ENCODE measurements around the gene C19orf73.

C19orf73 gene

DNA sequence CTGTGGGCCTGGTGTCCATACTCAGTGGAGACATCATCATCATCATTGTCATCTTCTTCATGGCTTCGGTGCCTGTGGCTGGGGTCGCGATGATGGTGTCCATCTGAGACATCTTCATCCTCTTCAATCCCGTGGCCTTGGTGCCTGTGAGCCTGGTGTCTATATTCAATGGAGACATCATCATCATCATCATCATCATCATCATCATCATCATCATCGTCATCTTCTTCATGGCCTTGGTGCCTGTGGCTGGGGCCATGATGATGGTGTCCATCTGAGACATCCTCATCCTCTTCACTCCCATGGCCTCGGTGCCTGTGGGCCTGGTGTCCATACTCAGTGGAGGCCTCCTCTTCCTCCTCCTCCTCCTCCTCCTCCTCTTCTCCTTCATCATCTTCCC, 35.3 kb upstream of the C19orf73 start:
- DNase-seq, result no peak
- no peak overlapping the region for H3K4me3 ChIP-seq (ENCODE audit: low read depth, low read length)
- TF ChIP-seq, protein P1, sequence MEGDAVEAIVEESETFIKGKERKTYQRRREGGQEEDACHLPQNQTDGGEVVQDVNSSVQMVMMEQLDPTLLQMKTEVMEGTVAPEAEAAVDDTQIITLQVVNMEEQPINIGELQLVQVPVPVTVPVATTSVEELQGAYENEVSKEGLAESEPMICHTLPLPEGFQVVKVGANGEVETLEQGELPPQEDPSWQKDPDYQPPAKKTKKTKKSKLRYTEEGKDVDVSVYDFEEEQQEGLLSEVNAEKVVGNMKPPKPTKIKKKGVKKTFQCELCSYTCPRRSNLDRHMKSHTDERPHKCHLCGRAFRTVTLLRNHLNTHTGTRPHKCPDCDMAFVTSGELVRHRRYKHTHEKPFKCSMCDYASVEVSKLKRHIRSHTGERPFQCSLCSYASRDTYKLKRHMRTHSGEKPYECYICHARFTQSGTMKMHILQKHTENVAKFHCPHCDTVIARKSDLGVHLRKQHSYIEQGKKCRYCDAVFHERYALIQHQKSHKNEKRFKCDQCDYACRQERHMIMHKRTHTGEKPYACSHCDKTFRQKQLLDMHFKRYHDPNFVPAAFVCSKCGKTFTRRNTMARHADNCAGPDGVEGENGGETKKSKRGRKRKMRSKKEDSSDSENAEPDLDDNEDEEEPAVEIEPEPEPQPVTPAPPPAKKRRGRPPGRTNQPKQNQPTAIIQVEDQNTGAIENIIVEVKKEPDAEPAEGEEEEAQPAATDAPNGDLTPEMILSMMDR (IDR thresholded peaks at IDR 0.05; ENCODE audit: low read depth, low read length), result no peak
- H3K9me3 ChIP-seq (ENCODE audit: severe bottlenecking), result no peaks in the 10 kb centered on the region
- no peak overlapping the region for H3K27ac ChIP-seq
- no peaks in the 10 kb centered on the region; the same call in 1 of the 2 replicates for H3K36me3 ChIP-seq
- no peaks in the 10 kb centered on the region for H3K27me3 ChIP-seq (ENCODE audit: insufficient read depth, low read depth, severe bottlenecking)

DNA sequence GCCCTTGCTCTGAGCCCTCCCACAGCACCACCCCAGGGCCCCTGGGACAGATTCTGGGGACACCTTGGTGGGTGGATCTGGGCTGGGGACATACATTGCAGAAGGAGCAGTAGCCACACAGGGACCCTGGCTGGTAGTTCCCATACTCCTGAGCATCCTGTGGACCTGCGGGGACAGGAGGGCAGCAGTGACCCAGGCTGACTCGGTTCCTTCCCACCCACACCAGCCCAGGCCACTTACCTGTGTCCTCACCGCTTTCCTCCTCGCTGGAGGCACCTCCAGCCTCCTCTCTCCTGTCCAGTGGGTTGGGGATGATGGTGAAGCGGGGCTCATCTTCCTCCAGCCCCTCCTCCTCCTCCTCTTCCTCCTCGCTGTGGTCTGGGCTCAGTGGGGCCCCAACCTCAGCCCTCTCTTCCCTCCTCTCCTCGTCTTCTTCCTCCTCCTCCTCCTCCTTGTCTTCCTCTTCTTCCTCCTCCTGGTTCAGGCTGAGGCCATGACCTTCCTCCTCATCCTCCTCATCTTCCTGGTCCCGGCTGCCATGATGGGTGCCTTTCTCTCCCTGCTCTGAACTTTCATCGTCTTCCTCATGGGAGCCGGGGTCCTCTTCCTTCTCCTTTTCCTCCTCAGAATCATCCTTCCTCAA, 34.3 kb upstream of the C19orf73 start:
- no peak overlapping the region for H3K27ac ChIP-seq
- TF ChIP-seq, protein P1 (IDR thresholded peaks at IDR 0.05; ENCODE audit: low read depth, low read length), result no peak
- no peak for DNase-seq
- H3K27me3 ChIP-seq (ENCODE audit: insufficient read depth, low read depth, severe bottlenecking), result no peaks in the 10 kb centered on the region
- no peaks in the 10 kb centered on the region for H3K9me3 ChIP-seq (ENCODE audit: severe bottlenecking)
- no peaks in the 10 kb centered on the region for H3K36me3 ChIP-seq
- no peak overlapping the region for H3K4me3 ChIP-seq (ENCODE audit: low read depth, low read length)

DNA sequence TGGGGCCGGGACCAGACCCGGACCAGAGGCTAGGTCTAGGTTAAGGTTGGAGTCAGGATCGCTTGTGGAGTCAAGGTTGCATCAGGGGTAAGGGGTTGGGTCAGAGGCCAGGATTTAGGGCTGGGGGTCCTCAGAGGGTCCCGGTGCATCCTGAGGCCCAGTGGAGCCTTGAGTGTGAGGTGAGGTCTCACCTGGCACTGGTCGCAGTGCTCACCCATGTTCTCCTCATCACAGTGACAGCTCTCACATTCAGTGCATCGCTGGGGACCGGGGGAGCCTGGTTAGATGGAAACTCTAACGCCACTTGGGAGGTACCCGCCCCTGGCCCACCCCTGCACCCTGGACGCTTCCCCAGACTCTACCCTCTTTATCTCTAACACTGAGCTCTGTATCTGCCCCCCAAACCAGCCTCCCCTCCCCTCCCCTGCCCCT, 33.2 kb upstream of the C19orf73 start:
- TF ChIP-seq, protein P1 (IDR thresholded peaks at IDR 0.05; ENCODE audit: low read depth, low read length), result no peak
- DNase-seq, result no peak
- H3K4me3 ChIP-seq (ENCODE audit: low read depth, low read length), result no peak overlapping the region
- no peaks in the 10 kb centered on the region for H3K36me3 ChIP-seq
- H3K9me3 ChIP-seq (ENCODE audit: severe bottlenecking), result no peaks in the 10 kb centered on the region
- H3K27me3 ChIP-seq (ENCODE audit: insufficient read depth, low read depth, severe bottlenecking), result no peaks in the 10 kb centered on the region
- H3K27ac ChIP-seq, result no peak overlapping the region

DNA sequence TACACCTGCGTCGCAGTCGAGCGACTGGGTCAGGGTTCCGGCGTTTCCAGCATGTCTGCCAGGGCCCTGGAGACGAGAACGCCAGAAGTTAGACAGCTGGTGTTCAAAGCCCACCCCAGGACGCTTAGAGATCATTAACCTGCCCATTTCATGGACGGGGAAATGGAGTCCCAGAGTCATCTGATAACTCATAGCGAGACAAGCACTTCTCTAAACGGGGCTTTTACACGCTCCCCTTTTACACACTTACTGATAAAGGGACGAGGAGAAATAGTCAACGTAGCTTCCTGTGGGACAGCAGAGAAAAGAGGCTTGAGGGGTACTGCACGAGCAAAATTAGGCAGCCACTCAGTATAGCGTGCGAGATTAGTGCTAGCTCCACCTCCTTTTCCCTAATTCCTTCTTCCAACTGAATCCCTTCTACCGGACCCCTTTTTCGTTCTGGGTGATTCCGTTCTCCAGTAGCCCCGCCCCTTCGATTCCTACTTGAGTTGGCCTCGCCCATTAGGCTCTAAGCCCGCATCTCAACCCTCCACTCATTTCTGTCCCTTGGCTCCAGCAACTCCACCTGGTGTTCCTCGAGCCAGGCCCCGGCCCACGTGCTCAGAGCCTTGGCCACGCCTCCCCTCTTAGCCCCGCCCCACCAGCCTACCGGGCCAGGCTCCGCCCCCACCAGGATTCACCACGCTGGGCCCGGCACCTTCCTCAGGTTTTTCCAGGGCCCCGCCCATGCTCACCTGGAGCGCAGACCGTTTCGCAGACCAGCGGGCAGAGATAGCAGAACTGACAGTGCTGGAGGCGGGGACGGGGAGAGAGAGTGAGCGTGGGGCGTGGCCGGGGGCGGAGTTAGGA, 32.5 kb upstream of the C19orf73 start:
- Histone ChIP-seq H3K36me3 (peaks cover 2% of the 10 kb centered on the region), H3K4me3 (ENCODE audit: low read depth, low read length) (peak overlapping the region; percentile 90), H3K27ac (no peak overlapping the region), H3K27me3 (ENCODE audit: insufficient read depth, low read depth, severe bottlenecking) (no peaks in the 10 kb centered on the region), H3K9me3 (ENCODE audit: severe bottlenecking) (no peaks in the 10 kb centered on the region)
- TF ChIP-seq, protein P1 (IDR thresholded peaks at IDR 0.05; ENCODE audit: low read depth, low read length), result no peak
- peak; percentile 70 for DNase-seq

DNA sequence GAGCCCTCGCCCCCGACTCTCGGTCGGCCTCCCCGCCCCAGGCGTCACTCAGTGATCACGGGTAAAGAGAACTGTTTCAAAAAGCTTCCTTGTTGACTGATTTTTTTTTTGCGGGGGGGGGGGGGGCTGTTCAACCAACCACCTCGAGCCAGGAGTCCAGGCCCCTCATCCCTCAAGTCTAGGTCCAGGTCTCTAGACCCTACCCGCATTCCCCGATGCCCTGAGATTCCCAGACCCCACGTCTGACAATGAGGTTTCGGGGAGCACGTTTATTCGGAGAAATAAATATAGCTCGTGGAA, 32.0 kb upstream of the C19orf73 start:
- DNase-seq, result no peak
- H3K4me3 ChIP-seq (ENCODE audit: low read depth, low read length), result peak overlapping the region; percentile 90
- no peaks in the 10 kb centered on the region for H3K9me3 ChIP-seq (ENCODE audit: severe bottlenecking)
- H3K36me3 ChIP-seq, result peaks cover 7% of the 10 kb centered on the region
- H3K27me3 ChIP-seq (ENCODE audit: insufficient read depth, low read depth, severe bottlenecking), result no peaks in the 10 kb centered on the region
- TF ChIP-seq, protein P1 (IDR thresholded peaks at IDR 0.05; ENCODE audit: low read depth, low read length), result no peak
- H3K27ac ChIP-seq, result peak overlapping the region; percentile 90
